ENCODE results near the gene TANGO6.

TANGO6 gene

GRCh38 chr16:69113216-69113615 is 269.9 kb downstream of the TANGO6 start:
- no peaks in the 10 kb centered on the region for H3K79me2 ChIP-seq (ENCODE audit: low read length)
- H3K36me3 ChIP-seq (replicated peaks; ENCODE audit: insufficient read depth, low read length) = no peaks in the 10 kb centered on the region
- no peaks in the 10 kb centered on the region for H3F3A ChIP-seq (ENCODE audit: insufficient read depth, low read length)
- no peaks in the 10 kb centered on the region for H3K9me2 ChIP-seq (replicated peaks; ENCODE audit: insufficient read depth, low read length)
- H4K20me1 ChIP-seq (ENCODE audit: insufficient read depth, low read length) = no peaks in the 10 kb centered on the region
- no peak for DNase-seq
- no peak overlapping the region for H3K4me2 ChIP-seq (ENCODE audit: low read depth, low read length)
- no peaks in the 10 kb centered on the region for H3K27me3 ChIP-seq (replicated peaks; ENCODE audit: insufficient read depth, low read length)
- no peak overlapping the region for H3K27ac ChIP-seq (ENCODE audit: low read length)
- H3K9ac ChIP-seq (ENCODE audit: low read length) = no peak overlapping the region
- no peaks in the 10 kb centered on the region for H3K4me1 ChIP-seq (ENCODE audit: low read length)
- no peak for TF ChIP-seq EZH2 (optimal IDR thresholded peaks at IDR 0.05; ENCODE audit: low read depth, low read length)
- no peak for TF ChIP-seq EZH2phosphoT487 (IDR thresholded peaks at IDR 0.05; ENCODE audit: low read length)
- TF ChIP-seq, protein P1, sequence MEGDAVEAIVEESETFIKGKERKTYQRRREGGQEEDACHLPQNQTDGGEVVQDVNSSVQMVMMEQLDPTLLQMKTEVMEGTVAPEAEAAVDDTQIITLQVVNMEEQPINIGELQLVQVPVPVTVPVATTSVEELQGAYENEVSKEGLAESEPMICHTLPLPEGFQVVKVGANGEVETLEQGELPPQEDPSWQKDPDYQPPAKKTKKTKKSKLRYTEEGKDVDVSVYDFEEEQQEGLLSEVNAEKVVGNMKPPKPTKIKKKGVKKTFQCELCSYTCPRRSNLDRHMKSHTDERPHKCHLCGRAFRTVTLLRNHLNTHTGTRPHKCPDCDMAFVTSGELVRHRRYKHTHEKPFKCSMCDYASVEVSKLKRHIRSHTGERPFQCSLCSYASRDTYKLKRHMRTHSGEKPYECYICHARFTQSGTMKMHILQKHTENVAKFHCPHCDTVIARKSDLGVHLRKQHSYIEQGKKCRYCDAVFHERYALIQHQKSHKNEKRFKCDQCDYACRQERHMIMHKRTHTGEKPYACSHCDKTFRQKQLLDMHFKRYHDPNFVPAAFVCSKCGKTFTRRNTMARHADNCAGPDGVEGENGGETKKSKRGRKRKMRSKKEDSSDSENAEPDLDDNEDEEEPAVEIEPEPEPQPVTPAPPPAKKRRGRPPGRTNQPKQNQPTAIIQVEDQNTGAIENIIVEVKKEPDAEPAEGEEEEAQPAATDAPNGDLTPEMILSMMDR (IDR thresholded peaks at IDR 0.05; ENCODE audit: low read length) = no peak
- H3K4me3 ChIP-seq (ENCODE audit: low read length) = no peak overlapping the region
- H3K9me3 ChIP-seq (replicated peaks; ENCODE audit: insufficient read depth, low read length) = no peaks in the 10 kb centered on the region
- no peak overlapping the region for H2AFZ ChIP-seq (ENCODE audit: low read length)

DNA sequence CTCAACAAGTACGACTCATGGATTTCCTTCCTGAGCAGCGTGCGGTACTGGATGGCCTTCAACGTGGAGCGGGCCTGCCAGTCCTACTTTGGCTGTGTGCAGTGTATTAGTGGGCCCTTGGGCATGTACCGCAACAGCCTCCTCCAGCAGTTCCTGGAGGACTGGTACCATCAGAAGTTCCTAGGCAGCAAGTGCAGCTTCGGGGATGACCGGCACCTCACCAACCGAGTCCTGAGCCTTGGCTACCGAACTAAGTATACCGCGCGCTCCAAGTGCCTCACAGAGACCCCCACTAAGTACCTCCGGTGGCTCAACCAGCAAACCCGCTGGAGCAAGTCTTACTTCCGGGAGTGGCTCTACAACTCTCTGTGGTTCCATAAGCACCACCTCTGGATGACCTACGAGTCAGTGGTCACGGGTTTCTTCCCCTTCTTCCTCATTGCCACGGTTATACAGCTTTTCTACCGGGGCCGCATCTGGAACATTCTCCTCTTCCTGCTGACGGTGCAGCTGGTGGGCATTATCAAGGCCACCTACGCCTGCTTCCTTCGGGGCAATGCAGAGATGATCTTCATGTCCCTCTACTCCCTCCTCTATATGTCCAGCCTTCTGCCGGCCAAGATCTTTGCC is 271.1 kb downstream of the TANGO6 start:
- Histone ChIP-seq H3K4me1 (ENCODE audit: low read length) (no peaks in the 10 kb centered on the region), H3K27ac (ENCODE audit: low read length) (no peak overlapping the region)
- DNase-seq = no peak

DNA sequence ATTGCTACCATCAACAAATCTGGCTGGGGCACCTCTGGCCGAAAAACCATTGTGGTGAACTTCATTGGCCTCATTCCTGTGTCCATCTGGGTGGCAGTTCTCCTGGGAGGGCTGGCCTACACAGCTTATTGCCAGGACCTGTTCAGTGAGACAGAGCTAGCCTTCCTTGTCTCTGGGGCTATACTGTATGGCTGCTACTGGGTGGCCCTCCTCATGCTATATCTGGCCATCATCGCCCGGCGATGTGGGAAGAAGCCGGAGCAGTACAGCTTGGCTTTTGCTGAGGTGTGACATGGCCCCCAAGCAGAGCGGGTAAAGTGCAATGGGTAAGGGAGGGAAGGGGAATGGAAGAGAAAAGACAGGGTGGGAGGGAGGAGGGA is 271.6 kb downstream of the TANGO6 start:
- Histone ChIP-seq H3K27ac (ENCODE audit: low read length) (no peak overlapping the region), H3K27me3 (replicated peaks; ENCODE audit: insufficient read depth, low read length) (no peaks in the 10 kb centered on the region), H3K4me3 (ENCODE audit: low read length) (no peak overlapping the region), H4K20me1 (ENCODE audit: insufficient read depth, low read length) (no peaks in the 10 kb centered on the region), H3K4me2 (ENCODE audit: low read depth, low read length) (no peak overlapping the region), H3K9ac (ENCODE audit: low read length) (no peak overlapping the region), H2AFZ (ENCODE audit: low read length) (no peak overlapping the region), H3K36me3 (replicated peaks; ENCODE audit: insufficient read depth, low read length) (no peaks in the 10 kb centered on the region), H3K9me2 (replicated peaks; ENCODE audit: insufficient read depth, low read length) (no peaks in the 10 kb centered on the region), H3K4me1 (ENCODE audit: low read length) (no peaks in the 10 kb centered on the region), H3K9me3 (replicated peaks; ENCODE audit: insufficient read depth, low read length) (no peaks in the 10 kb centered on the region), H3F3A (ENCODE audit: insufficient read depth, low read length) (no peaks in the 10 kb centered on the region), H3K79me2 (ENCODE audit: low read length) (no peaks in the 10 kb centered on the region)
- TF ChIP-seq, protein P1 (IDR thresholded peaks at IDR 0.05; ENCODE audit: low read length) = no peak
- TF ChIP-seq EZH2phosphoT487 (IDR thresholded peaks at IDR 0.05; ENCODE audit: low read length) = no peak
- TF ChIP-seq EZH2 (optimal IDR thresholded peaks at IDR 0.05; ENCODE audit: low read depth, low read length) = no peak
- DNase-seq = no peak

More for the DNA sequence above, 271.1 kb downstream of the TANGO6 start:
- no peaks in the 10 kb centered on the region for H3K36me3 ChIP-seq (replicated peaks; ENCODE audit: insufficient read depth, low read length)
- H4K20me1 ChIP-seq (ENCODE audit: insufficient read depth, low read length) = no peaks in the 10 kb centered on the region
- no peaks in the 10 kb centered on the region for H3K79me2 ChIP-seq (ENCODE audit: low read length)
- no peaks in the 10 kb centered on the region for H3K27me3 ChIP-seq (replicated peaks; ENCODE audit: insufficient read depth, low read length)
- no peaks in the 10 kb centered on the region for H3K9me3 ChIP-seq (replicated peaks; ENCODE audit: insufficient read depth, low read length)
- no peak overlapping the region for H3K4me2 ChIP-seq (ENCODE audit: low read depth, low read length)
- H2AFZ ChIP-seq (ENCODE audit: low read length) = no peak overlapping the region
- H3K4me3 ChIP-seq (ENCODE audit: low read length) = no peak overlapping the region
- H3K9me2 ChIP-seq (replicated peaks; ENCODE audit: insufficient read depth, low read length) = no peaks in the 10 kb centered on the region
- H3K9ac ChIP-seq (ENCODE audit: low read length) = no peak overlapping the region
- no peaks in the 10 kb centered on the region for H3F3A ChIP-seq (ENCODE audit: insufficient read depth, low read length)
- TF ChIP-seq EZH2 (optimal IDR thresholded peaks at IDR 0.05; ENCODE audit: low read depth, low read length) (no peak), EZH2phosphoT487 (IDR thresholded peaks at IDR 0.05; ENCODE audit: low read length) (no peak)
- TF ChIP-seq, protein P1 (IDR thresholded peaks at IDR 0.05; ENCODE audit: low read length) = no peak

Measured in MM.1S (cell line).